Mucosa of descending colon (tissue), 3 donors: ENCODE results near the gene MAN1C1. TPM values are rescaled to one million over a fixed set of nuclear protein-coding genes. Genes with fewer than 3 reads are reported as not detected.

Experiments used
- ATAC-seq: fragments of 200-7000 bp; cut with Tn5 transposase; one replicate; pipeline ENCODE4 v1.9.1; 2020; ENCODE audit warnings: mild to moderate bottlenecking, moderate library complexity
- DNase-seq, 3 donors: peaks; one replicate each; pipeline ENCODE4 v3.0.0-alpha.2; 2020
- H3K36me3 ChIP-seq: fragments of 200-600 bp; one replicate; pipeline ENCODE4 v1.8.0; 2021; ENCODE audit warnings: low read depth, mild to moderate bottlenecking
- H3K4me1 ChIP-seq: fragments of 200-600 bp; one replicate; pipeline ENCODE4 v1.8.0; 2021; ENCODE audit warnings: low read depth, mild to moderate bottlenecking
- H3K4me3 ChIP-seq: fragments of 200-600 bp; one replicate; pipeline ENCODE4 v1.8.0; 2021; ENCODE audit warnings: mild to moderate bottlenecking
- H3K9me3 ChIP-seq: fragments of 200-600 bp; one replicate; pipeline ENCODE4 v1.8.0; 2021; ENCODE audit warnings: mild to moderate bottlenecking
- intact Hi-C, 2 donors: fragments of 100-400 bp; cut with DNase I in 1 of 2; cut with micrococcal nuclease in 1 of 2; formaldehyde crosslinking; loops; one replicate each; pipeline versions ENCODE4 v1.11.0 to v1.11.1; 2022; cut with DNase I, micrococcal nuclease
- total RNA-seq, 3 donors: library from RNA; stranded (reverse); fragmentation: NEBNext Ultra II Directional in 2 of 3; extraction: Animal tissue kit (Norgen Biotek cat#: 25700) in 2 of 3; gene quantifications; one replicate each; pipeline versions ENCODE4 v1.2.1 to v1.2.4, GENCODE V29; 2021 to 2023
- TF ChIP-seq, protein P1 (sequence below): fragments of 200-600 bp; IDR thresholded peaks from one replicate; pipeline ENCODE4 v1.8.0; 2022; ENCODE audit warnings: antibody characterized with exemption, mild to moderate bottlenecking
- donor health status: DM: no; HTN: no; CAD: no; lungs with moderate emphysema.
- donor health status: DM: no; HTN: no; CAD: no.
- donor health status: DM: no; HTN: yes; CAD: no.

Gene MAN1C1
- total RNA-seq, 3 donors from 2014 or later = 2.5 to 22.0 (median 6.1) TPM

DNA sequence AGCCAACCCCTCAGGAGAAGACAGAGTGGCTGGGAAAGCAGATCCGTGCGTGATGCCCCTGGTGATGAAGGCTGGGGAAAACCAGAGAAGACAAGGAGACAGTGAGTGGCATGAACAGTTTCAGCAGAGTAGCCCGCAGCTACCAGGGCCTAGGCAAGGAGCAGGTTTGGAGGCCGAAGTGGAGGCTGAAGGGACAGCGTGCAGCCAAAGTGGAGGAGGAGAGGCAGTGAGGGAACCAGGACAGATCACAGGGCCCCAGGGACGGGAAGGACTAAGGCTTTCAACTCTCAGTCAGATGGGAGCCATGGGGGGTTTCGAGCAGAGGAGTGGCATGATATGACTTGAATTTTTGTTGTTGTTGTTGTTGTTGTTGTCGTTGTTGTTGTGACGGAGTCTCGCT is 123.5 kb downstream of the MAN1C1 start:
- TF ChIP-seq, protein P1, sequence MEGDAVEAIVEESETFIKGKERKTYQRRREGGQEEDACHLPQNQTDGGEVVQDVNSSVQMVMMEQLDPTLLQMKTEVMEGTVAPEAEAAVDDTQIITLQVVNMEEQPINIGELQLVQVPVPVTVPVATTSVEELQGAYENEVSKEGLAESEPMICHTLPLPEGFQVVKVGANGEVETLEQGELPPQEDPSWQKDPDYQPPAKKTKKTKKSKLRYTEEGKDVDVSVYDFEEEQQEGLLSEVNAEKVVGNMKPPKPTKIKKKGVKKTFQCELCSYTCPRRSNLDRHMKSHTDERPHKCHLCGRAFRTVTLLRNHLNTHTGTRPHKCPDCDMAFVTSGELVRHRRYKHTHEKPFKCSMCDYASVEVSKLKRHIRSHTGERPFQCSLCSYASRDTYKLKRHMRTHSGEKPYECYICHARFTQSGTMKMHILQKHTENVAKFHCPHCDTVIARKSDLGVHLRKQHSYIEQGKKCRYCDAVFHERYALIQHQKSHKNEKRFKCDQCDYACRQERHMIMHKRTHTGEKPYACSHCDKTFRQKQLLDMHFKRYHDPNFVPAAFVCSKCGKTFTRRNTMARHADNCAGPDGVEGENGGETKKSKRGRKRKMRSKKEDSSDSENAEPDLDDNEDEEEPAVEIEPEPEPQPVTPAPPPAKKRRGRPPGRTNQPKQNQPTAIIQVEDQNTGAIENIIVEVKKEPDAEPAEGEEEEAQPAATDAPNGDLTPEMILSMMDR = no peak
- H3K4me1 ChIP-seq = peaks cover 6% of the 10 kb centered on the region
- H3K36me3 ChIP-seq = no peaks in the 10 kb centered on the region
- no peak overlapping the region for H3K4me3 ChIP-seq
- ATAC-seq (no peak), DNase-seq (no peak)
- intact Hi-C loops = loop anchor here in 1 of 2 donors (10.0 kb wide), 1 partner anchor 45 kb away; no protein-coding TSS in a partner anchor
- no peaks in the 10 kb centered on the region for H3K9me3 ChIP-seq

DNA sequence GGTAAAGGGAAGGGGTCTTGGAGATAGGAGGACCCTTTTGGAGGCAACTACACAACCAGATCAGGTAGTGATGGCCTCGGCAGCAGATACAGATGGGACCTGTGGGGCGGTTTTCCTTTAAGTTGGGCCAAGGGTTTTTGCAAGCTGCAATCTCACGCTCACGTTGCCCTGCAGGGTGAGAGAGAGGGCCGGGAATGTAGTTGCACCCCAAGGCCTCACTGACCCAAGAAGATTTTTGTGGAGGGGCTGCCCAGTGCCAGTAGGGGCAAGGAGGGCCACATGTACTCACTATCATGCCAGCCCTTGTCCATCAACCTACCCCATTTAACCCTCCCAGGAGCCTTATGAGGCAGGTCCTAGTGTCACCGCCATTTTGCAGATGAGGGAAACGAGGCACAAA is 125.7 kb downstream of the MAN1C1 start:
- H3K36me3 ChIP-seq = no peaks in the 10 kb centered on the region
- no peak for ATAC-seq
- TF ChIP-seq, protein P1 = no peak
- no peak for DNase-seq
- H3K4me1 ChIP-seq = peaks cover 6% of the 10 kb centered on the region
- no peaks in the 10 kb centered on the region for H3K9me3 ChIP-seq
- H3K4me3 ChIP-seq = no peak overlapping the region
- intact Hi-C loops = loop anchor here in 1 of 2 donors (10.0 kb wide), 1 partner anchor 48 kb away; no protein-coding TSS in a partner anchor

DNA sequence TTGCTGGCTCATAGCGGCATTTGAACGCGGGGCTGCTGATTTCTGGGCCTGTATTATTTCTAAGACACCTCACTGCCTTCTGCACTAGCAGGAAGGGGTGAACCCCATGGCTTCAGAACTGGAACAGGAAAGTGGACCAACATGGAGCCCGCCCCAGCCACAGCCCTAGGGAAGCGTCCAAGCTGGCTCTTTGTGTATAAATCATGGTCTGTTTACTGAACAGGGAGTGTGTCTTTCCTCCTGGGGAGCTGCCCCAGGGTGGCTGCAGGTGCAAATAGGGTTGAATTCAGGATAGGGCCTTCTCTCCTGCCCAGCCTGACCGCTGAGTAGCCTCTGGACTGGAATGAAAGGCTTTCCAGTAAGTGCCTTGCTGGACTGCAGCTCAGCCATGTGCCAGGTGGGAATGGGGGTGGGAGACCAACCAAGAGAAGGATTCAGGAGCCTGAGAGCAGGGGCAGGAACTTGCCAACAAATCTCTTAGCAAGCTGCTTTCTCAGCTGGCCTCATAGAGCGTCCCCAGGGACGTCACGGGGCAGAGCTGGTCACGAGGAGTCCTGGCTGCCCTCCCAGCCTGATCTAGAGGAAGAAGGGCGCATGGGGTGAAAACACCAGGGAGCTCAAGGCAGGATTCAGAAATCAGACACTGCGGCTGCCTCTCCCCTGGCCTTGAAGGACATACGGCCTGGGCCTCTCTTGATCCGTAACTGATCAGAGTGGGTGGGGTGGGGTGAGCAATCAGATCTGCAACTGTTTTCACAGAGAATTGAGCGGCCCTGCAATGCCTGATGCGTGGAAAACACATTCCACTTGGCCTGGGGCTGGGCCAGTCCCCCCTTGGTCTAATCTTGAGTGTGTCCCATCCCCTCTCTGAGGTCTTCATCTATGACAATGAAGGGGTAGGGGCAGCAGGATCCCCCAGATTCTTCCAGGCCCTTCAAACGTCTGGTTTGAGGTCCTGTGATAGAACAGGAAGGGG is 126.9 kb downstream of the MAN1C1 start:
- Histone ChIP-seq H3K9me3 (no peaks in the 10 kb centered on the region), H3K4me1 (peaks cover 6% of the 10 kb centered on the region), H3K4me3 (no peak overlapping the region), H3K36me3 (no peaks in the 10 kb centered on the region)
- intact Hi-C loops = loop anchor here in 1 of 2 donors (10.0 kb wide), 1 partner anchor 49 kb away; no protein-coding TSS in a partner anchor
- ATAC-seq (peak; percentile 71), DNase-seq (peak; percentile 75 to 81 (median 79))
- TF ChIP-seq, protein P1 = no peak

DNA sequence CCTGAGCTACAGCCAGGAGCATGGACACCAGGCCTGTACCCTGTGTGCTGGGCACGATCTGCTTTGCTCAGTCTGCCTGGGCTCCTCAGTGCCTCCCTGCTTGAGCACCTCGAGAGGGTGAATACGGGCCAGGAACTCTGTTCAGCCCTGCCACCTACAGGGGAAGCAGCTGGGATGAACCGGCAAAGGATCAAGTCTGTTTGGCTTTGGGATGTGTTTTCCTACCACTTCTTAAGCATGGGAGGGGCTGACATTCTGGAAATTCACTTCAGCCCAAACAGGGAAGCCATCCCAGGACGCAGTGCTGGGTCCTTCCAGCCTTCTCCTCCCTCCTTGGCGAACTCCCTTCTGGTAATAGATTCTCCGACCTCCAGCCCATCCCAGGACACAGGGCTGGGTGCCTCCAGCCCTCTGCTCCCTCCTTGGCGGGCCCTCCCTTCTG is 127.6 kb downstream of the MAN1C1 start:
- Histone ChIP-seq H3K9me3 (no peaks in the 10 kb centered on the region), H3K4me3 (no peak overlapping the region), H3K36me3 (no peaks in the 10 kb centered on the region), H3K4me1 (peaks cover 6% of the 10 kb centered on the region)
- peak; percentile 59 to 70 (median 66) for DNase-seq
- peak; percentile 80 for ATAC-seq
- TF ChIP-seq, protein P1 = peak; percentile 14
- intact Hi-C loops = loop anchor here in 1 of 2 donors (10.0 kb wide), 1 partner anchor 49 kb away; no protein-coding TSS in a partner anchor

DNA sequence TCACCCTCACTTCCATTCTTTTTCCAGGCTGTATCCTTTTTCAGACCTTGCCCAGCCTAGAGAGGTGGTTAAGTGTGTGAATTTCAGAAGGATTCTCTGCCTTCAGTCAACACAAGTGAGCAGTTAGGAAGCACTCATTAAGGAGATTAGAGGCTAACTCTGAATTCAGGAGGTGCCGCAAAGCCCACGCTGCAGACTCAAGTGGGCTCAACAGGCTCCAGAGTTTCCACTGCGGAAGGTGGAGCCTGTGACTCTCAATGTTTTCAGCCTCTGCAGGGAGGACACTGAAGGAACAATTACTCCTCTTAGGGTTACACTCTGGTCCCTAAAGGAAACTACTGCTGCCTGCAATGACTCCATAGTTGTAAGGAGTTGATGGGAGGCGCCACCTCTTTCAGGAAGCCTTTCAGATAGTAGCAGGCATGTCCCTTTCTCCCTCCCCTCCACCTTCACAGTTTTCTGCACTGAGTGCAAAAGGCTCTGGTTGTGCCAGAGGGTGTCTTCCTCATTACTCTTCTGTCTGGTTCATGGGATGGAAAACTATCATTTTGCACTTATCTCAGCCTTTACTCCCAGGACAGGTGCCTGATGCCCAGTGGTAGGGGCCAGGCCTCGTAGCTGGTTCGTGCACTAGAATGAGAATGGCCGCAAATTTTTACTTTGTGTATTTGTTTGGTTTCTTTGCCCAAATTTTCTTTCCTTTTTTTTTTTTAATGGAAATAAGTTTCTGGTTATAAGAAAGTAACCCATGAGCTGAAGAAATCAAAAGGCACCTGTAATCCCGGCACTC is 128.2 kb downstream of the MAN1C1 start:
- intact Hi-C loops = loop anchor here in 1 of 2 donors (10.0 kb wide), 1 partner anchor 50 kb away; no protein-coding TSS in a partner anchor
- Histone ChIP-seq H3K4me3 (no peak overlapping the region), H3K36me3 (no peaks in the 10 kb centered on the region), H3K4me1 (peaks cover 6% of the 10 kb centered on the region), H3K9me3 (no peaks in the 10 kb centered on the region)
- no peak for ATAC-seq
- TF ChIP-seq, protein P1 = no peak
- no peak for DNase-seq
